Activated effector memory CD4-positive, alpha-beta T cell treated with anti-CD3 and anti-CD28 coated beads, Interleukin-2, amount 50 U/mL, for 16 hours (primary cell): ENCODE data around the gene RAMACL.
"Not testable (repeated sequence)": the region's sequence is repeated elsewhere in the genome, so short reads cannot be mapped to it uniquely, and the experiment has no call there.

ENCODE experiments used
- DNase-seq: peaks from one replicate; pipeline ENCODE4 v3.0.0-alpha.2; 2020

Gene RAMACL

GRCh38 chr6:166552600-166552999 is 33.9 kb downstream of the RAMACL start:
- no peak for DNase-seq

- no peak for DNase-seq
Observed at GRCh38 chr6:166551754-166552495, 34.6 kb downstream of the RAMACL start.

GRCh38 chr6:166546653-166547052 is 39.8 kb downstream of the RAMACL start:
- DNase-seq: no peak

- DNase-seq: no peak
Observed at GRCh38 chr6:166545156-166546034, 41.1 kb downstream of the RAMACL start.

DNA sequence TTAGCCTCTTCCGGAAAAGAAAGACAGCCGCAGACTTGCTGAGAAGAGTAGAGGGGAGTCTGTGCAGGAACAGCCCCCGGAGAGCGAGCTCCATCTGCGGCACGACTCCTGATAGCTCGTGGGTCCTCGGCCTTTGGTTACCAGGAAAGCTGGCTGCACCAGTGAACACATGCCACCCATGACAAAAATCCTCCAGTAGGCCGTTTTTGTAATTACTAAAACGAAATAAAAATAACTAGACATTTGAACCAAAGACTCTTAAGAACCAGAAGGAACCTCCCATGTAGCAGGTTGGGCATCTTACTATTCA is 42.2 kb downstream of the RAMACL start:
- DNase-seq: no peak

DNA sequence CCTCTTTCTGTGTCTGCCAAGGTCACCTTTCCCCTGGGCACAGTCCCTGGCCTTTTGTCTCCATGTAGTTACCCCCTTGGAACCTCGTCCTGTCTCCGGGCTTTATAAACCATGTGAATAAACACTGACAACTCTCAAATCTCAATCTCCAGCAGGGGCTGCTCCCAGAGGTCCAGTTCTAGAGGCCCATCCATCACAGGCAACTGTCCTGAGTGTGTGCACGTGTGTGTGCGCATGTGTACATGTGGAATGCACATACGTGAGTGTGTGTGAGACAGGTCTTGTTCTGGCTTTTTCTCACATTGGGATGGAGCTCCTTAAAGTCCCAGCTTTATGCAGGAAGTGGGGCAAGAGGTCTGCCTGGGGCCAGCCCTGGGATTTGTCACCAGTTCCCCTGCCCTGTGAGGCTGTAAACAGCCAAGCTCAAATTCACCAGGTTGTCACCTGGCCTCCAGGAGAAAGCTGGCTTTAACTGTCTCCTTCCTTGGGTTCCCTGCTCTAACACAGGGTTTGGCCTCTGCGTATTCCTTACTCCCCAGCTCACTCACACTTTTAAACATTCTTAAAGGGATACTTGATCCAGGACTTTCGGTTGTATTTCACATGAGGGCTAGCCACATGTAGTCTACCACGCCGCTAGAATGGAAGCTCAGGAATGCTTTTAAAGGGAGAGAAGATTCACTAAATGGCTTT is 42.7 kb downstream of the RAMACL start:
- no peak for DNase-seq

DNA sequence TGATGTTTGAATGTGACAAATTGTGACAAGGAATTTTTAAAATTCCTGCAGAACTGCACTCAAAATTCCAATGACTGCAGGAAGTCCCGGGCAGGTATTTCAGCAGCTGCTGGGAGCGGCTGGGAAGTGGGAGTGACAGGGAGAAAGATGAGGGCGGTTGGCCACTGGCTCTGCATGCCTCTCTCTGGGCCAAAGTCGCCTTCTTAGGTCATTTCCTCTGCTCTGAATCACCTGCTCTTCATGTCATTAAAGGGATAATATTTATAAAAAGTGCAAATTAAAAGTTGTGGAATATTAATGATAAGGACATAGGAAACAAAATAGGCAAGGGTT is 43.9 kb downstream of the RAMACL start:
- DNase-seq: no peak

GRCh38 chr6:166541876-166542579 is 44.5 kb downstream of the RAMACL start:
- peak; percentile 67 for DNase-seq

DNA sequence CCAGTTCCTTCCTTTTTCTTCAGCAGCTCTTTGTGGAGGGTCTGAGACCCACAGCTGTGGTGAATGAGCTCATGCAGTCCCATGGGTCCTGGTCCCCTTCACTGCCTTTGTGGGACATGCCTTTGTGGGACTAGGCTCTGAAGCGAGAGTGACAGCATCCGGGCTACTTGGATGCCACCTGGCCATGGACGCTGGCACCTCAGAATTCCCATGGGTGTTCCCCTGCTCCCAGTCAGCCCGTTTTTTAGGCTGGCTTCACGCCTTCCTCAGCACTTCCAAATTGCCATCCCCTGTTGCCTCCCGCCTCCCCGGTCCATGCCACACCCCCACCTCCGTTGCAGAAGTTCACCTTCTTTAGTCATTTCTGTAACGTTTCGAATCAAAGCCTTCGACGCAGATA is 45.1 kb downstream of the RAMACL start:
- DNase-seq: peak; percentile 69

DNA sequence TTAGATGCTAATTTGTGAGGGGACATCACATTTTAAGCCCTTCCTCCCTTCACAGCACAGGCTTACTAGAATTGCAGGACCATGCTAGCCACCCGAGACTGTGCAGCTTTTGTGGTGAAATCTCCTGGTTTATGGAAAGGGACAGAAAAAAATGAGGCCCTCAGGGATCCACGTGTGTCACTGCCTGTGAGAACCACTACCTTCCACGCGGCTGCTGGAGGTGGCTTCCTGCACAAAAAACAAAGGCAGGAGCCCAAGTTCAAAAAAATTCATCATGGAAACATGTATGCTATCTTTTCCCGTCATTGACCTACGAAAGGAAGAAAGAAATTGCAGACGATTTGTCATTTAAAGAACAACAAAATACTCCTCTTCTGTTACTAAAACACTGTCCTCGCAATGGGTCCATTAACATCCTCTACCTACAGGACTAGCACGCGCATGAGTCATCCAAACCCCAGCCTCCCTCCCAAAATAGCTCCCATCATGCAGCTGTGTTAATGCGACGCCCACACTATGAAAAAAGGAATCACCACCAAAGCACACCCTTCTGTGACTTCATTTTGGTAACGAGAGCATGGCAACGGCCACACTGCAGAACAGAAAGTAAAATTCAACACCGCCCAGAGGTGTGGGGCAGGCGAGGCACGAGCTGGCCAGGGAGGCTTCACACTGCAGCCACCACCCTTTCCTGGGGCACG is 45.7 kb downstream of the RAMACL start:
- DNase-seq: peak; percentile 90

DNA sequence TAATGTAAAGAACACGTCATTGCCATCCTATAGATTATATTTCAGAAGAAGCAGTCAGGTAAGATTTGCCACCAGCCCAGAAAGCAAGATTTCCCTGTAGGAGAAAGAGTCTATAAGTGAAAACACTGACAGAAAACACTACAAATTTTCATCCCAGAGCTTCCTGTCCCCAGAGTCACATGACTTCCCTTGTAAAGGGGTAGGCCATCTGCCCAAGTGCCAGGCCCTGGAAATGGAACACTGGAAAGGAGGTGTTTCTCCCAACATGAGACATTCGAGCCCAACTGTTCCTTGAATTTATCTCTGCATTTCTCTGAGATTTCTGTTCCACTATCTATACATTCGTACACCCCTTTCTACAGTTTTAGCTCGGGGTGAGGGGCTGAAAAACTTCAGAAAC is 46.9 kb downstream of the RAMACL start:
- no peak for DNase-seq

- not testable (repeated sequence) for DNase-seq
Observed at GRCh38 chr6:166539011-166539385, 47.5 kb downstream of the RAMACL start.

DNA sequence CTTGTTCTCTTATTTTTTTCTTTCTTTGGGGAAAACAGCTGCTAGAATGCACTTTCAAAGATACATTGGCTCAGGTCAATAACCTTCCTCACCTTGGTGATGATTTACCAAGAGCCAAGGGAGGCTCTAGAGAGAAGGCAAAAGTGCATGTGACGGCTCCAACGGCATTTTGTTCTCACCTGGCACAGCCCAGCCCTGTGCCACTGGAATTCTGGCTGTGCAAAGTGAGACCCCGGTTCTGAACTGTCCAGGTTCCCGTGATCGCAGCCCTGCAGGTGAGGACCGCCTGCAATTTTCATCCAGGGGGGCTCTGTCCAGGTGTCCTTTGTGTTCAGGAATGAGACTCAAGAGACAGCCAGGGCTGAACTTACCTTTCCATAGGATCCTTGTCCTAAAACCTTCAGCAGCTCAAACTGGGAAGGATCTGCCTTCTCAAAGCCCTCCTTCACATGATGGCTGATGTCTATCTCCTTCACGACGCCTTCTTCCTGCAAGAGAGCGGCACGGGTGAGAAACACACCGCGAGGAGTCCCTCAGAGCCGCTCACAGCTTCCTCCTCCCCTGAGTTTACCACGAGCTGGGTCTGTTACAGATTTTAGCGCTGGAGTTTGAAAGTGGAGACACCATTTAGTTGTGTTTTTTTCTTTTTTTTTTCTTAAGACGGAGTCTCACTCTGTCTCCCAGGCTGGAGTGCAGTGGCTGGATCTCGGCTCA is 48.0 kb downstream of the RAMACL start:
- DNase-seq: no peak

DNA sequence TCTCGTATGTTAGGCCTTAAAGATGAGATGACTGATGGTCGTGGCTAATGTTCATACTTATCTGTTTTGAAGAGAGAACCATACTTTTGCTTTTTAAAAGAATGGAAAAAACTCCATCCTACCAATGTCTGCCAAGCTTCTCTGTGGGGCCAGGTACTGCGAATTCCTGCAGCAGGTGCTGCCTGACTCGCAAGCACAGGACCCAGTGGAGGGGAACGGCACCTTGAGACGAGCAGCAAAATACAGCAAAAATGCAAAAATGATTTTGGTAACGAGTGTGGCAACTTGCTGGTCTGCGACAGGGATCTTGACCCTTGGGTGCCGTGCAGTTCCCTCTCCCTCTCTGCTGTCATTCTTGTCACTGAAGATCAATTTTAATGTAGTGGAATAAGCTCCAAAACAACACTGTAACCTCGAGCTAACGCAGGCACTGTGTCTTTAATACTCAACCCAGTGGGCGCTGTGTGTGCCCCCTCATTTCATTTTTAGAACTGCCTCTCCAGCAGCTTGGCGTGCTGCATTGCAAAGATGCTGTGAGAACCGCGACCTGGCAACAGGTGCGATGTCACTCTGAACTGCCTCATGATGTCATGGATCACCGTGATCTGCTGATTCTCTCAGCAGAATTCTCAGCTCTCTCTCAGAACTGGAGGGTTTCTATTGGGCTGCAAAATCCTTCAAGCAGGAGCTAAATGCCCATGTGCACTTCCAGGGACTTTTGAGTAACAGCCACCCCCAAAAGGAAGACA is 51.6 kb downstream of the RAMACL start:
- no peak for DNase-seq

DNA sequence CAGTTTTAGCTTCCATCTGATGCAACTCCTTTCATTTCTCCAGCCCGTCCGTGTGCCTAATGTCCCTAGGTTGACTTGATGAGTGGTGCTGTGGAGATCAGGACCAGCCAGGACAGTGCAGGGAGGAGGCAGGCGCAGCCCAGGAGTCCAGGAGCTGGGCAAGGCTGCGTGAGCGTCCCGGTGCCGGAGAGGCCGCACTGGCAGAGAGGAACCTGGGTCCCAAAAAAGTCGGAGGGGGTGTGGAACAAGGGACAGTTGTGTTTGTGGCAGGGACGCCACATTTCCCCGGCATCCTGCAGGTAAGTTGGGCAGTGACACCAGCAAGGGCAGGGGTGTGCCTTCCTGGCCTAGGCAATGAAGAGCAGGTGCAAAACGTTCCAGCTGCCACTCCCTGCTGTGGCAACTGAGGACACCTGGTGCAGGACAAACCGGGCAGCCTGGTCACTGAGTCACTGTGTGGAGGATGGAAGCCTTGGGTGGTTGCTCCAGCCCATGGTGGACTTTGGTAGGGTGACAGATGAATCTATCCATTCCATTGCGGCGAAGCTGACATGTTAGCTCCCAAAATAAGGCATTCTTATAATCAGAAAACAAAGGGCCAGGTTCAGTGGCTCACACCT is 53.2 kb downstream of the RAMACL start:
- no peak for DNase-seq
